Upper lobe of left lung (tissue), 6 donors: Measurements from ENCODE around the gene SCAMP5. TPM values are rescaled to one million over a fixed set of nuclear protein-coding genes. Genes with fewer than 3 reads are reported as not detected.
A peak's percentile ranks its signal among the peaks of the same experiment; 100 is the strongest.

Experiments
- ATAC-seq, 2 donors: fragments of 200-7000 bp; cut with Tn5 transposase; one replicate each; pipeline ENCODE4 v1.9.1; 2022; ENCODE audit warnings: mild to moderate bottlenecking in 2 of 2, moderate library complexity in 2 of 2; ENCODE audit not compliant: low FRiP score in 2 of 2
- DNase-seq, 2 donors: peaks; one replicate each; pipeline ENCODE4 v3.0.0-alpha.2; 2019 to 2020
- H3K27ac ChIP-seq, 4 donors: fragments of 200-600 bp; sonication (generic); one replicate each; pipeline ENCODE4 v1.5.1; 2016 to 2019
- H3K27me3 ChIP-seq, 4 donors: fragments of 200-600 bp; sonication (generic); one replicate each; pipeline ENCODE4 v1.5.1; 2017 to 2019
- H3K36me3 ChIP-seq, 4 donors: fragments of 200-600 bp; sonication (generic); one replicate each; pipeline ENCODE4 v1.5.1; 2016 to 2019
- H3K4me1 ChIP-seq, 4 donors: fragments of 200-600 bp; sonication (generic); one replicate each; pipeline ENCODE4 v1.5.1; 2018 to 2019
- H3K4me3 ChIP-seq, 4 donors: fragments of 200-600 bp; sonication (generic); one replicate each; pipeline ENCODE4 v1.5.1; 2017 to 2019; ENCODE audit warnings: mild to moderate bottlenecking in 2 of 4, moderate library complexity in 1 of 4
- H3K9me3 ChIP-seq, 4 donors: fragments of 200-600 bp; sonication (generic); one replicate each; pipeline ENCODE4 v1.5.1; 2018 to 2019
- EP300 ChIP-seq, 4 donors: sonication (generic); formaldehyde crosslinking; IDR thresholded peaks; one replicate each; pipeline ENCODE4 v1.5.1; 2017; ENCODE audit warnings: antibody characterized with exemption in 4 of 4, control low read depth in 2 of 4
- POLR2A ChIP-seq, 4 donors: fragments of 450-650 bp; IDR thresholded peaks; one replicate each; pipeline ENCODE4 v1.5.1; 2016 to 2017; ENCODE audit warnings: antibody characterized with exemption in 4 of 4, mild to moderate bottlenecking in 2 of 4
- POLR2AphosphoS5 ChIP-seq, 2 donors: sonication (generic); formaldehyde crosslinking; IDR thresholded peaks; one replicate each; pipeline ENCODE4 v1.5.1; 2017; ENCODE audit warnings: antibody characterized with exemption in 2 of 2
- WGBS, 2 donors: methylation state at CpG; one replicate each; pipeline ENCODE4 v1.1.5; 2017 to 2018; 5-methylcytosine and 5-hydroxymethylcytosine counted together
- total RNA-seq, 6 donors: library from RNA; depleted of rRNA in 4 of 6; stranded (reverse); fragments of >200 nt in 4 of 6; gene quantifications; one replicate each; pipeline versions ENCODE4 v1.1.0 to v1.2.1, GENCODE V29; 2016 to 2021
- TF ChIP-seq, protein P1 (sequence below), 6 experiments: fragments of 450-650 bp in 4 of 6; fragments of 200-600 bp in 2 of 6; sonication (generic) in 2 of 6; IDR thresholded peaks; one replicate each; pipeline ENCODE4 v1.5.1; 2016 to 2019; ENCODE audit warnings: antibody characterized with exemption in 6 of 6
- donor health status: DM: no; HTN: no; CAD: no; lungs with moderate emphysema.
- donor health status: DM: no; HTN: yes; CAD: no; lungs with severe emphysema.

SCAMP5 gene
- total RNA-seq, 6 donors from 2014 or later = 1.0 to 12.3 (median 3.0) TPM

DNA sequence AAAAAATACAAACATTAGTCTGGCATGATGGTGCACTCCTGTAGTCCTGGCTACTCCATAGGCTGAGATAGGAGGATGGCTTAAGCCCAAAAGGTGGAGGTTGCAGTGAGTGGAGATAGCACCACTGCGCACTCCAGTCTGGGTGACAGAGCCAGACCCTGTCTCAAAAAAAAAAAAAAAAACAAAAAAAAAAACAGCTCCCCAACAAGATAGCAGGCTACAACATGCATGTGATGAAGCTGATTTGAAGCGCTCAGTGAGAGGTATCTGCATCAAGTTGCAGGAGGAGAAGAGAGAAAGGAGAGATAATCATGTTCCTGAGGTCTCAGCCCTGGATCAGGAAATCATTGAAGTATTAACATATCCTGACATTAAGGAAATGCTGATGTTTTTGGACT is 27.4 kb downstream of the SCAMP5 start:
- peaks cover 12 to 35% (median 20%) of the 10 kb centered on the region in 4 donors for H3K4me1 ChIP-seq
- no peaks in the 10 kb centered on the region for H3K9me3 ChIP-seq
- H3K27me3 ChIP-seq = no peaks in the 10 kb centered on the region
- TF ChIP-seq, protein P1, sequence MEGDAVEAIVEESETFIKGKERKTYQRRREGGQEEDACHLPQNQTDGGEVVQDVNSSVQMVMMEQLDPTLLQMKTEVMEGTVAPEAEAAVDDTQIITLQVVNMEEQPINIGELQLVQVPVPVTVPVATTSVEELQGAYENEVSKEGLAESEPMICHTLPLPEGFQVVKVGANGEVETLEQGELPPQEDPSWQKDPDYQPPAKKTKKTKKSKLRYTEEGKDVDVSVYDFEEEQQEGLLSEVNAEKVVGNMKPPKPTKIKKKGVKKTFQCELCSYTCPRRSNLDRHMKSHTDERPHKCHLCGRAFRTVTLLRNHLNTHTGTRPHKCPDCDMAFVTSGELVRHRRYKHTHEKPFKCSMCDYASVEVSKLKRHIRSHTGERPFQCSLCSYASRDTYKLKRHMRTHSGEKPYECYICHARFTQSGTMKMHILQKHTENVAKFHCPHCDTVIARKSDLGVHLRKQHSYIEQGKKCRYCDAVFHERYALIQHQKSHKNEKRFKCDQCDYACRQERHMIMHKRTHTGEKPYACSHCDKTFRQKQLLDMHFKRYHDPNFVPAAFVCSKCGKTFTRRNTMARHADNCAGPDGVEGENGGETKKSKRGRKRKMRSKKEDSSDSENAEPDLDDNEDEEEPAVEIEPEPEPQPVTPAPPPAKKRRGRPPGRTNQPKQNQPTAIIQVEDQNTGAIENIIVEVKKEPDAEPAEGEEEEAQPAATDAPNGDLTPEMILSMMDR (IDR thresholded peaks at IDR 0.05) = no peak
- no peak for TF ChIP-seq POLR2AphosphoS5 (IDR thresholded peaks at IDR 0.05)
- TF ChIP-seq EP300 (IDR thresholded peaks at IDR 0.05) = no peak
- TF ChIP-seq POLR2A (IDR thresholded peaks at IDR 0.05) = no peak
- no peaks in the 10 kb centered on the region for H3K36me3 ChIP-seq
- WGBS, 2 donors = 93% methylated on average over 2 of the region's 2 CpGs
- H3K4me3 ChIP-seq = no peak overlapping the region
- ATAC-seq = no peak
- no peak for DNase-seq
- peak overlapping the region in 1 of 4 donors; percentile 90 for H3K27ac ChIP-seq

DNA sequence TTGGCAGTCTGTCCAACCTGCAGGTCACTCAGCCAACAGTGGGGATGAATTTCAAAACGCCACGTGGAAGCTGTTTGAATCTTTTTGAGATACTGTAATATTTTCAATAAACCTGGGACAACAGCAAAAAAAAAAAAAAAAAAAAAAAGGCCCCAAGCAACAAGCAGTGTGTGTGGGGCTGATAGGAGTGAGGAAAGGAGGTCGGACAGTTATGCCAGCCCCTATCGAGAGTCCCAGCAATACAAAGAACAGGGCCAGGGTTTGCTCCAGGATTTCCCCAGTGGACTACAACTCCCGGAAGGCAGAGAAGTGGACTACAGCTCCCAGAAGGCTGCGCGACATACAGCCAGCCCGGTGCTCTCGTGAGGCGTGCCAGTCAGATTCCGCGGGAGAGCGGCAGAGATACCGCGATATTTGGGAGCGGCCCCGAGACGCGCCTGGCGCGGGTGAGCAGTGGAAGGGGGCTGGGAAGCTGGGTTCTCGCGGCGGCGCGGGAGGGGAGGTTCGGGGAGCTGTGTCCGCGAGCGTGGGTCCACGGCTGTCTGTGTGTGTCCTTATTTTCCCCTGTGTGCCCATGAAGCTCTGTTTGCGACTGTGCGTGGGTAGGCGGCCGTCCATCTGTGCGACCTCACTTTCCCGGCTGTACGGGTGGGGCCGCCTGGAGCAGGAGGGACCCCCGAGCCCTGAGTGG is 28.0 kb downstream of the SCAMP5 start, which contains the start of gene PPCDC:
Gene PPCDC (plus strand): TSS at position 410 of the 691 bp plus-strand sequence. CDS start 4,729 bp downstream, outside the sequence.
- ATAC-seq (peak; percentile 96 to 99), DNase-seq (peak; percentile 97 to 99)
- Histone ChIP-seq H3K4me1 (peaks cover 12 to 37% (median 20%) of the 10 kb centered on the region in 4 donors), H3K9me3 (no peaks in the 10 kb centered on the region), H3K27ac (peak within 1 kb of the TSS; percentile 84 to 90 (median 89)), H3K4me3 (peak within 1 kb of the TSS; percentile 71 to 90 (median 80)), H3K36me3 (no peaks in the 10 kb centered on the region), H3K27me3 (no peaks in the 10 kb centered on the region)
- WGBS, 2 donors = 3 to 9% methylated on average over 15 to 39 of the region's 40 CpGs
- TF ChIP-seq POLR2AphosphoS5 (IDR thresholded peaks at IDR 0.05) = peak; percentile 90 to 92
- peak in 3 of 4 donors; percentile 61 to 96 (median 92) for TF ChIP-seq POLR2A (IDR thresholded peaks at IDR 0.05)
- TF ChIP-seq, protein P1 (IDR thresholded peaks at IDR 0.05) = peak in 2 of 6 experiments; percentile 17 to 21
- TF ChIP-seq EP300 (IDR thresholded peaks at IDR 0.05) = no peak

DNA sequence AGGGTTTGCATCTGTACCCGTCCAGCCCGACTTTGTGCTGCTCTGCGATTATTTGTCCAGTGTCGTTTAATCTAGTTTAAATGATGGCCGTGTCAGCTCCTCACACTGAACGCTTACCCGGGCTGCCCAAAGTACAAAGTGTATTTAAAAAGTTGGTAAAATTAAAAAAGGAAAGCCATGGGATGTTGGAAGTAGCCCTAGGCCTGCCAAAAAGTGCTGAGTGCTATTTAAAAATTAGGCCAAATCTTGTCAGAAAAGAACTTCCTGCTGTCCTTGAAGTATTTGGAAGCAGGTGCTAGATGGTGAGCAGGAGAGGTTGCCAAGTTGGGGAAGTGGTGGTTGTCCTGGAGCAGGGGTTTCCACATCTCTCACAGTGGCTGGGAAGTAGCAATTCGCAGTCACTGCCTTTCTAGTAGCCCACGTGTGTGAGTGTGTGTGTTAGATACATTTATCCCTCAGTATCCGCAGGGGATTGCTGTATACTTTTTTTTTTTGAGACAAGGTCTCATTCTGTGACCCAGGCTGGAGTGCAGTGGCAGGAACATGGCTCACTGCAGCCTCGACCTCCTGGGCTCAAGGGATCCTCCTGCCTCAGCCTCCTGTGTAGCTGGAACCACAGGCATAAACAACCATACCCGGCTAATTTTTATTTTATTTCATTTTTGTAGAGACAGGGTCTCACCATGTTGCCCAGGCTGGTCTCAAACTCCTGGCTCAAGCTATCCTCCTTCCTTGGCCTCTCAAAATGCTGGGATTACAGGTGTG is 28.7 kb downstream of the SCAMP5 start:
- TF ChIP-seq POLR2AphosphoS5 (IDR thresholded peaks at IDR 0.05) = no peak
- TF ChIP-seq EP300 (IDR thresholded peaks at IDR 0.05) = no peak
- TF ChIP-seq, protein P1 (IDR thresholded peaks at IDR 0.05) = no peak
- ATAC-seq = peak in 1 of 2 donors; percentile 65
- no peaks in the 10 kb centered on the region for H3K9me3 ChIP-seq
- no peaks in the 10 kb centered on the region for H3K27me3 ChIP-seq
- peak overlapping the region; percentile 71 to 90 (median 80) for H3K4me3 ChIP-seq
- peak overlapping the region; percentile 84 to 90 (median 89) for H3K27ac ChIP-seq
- H3K36me3 ChIP-seq = no peaks in the 10 kb centered on the region
- H3K4me1 ChIP-seq = peaks cover 14 to 44% (median 26%) of the 10 kb centered on the region in 4 donors
- WGBS, 2 donors = 6 to 13% methylated on average over 12 of the region's 12 CpGs
- peak in 1 of 2 donors; percentile 82 for DNase-seq

DNA sequence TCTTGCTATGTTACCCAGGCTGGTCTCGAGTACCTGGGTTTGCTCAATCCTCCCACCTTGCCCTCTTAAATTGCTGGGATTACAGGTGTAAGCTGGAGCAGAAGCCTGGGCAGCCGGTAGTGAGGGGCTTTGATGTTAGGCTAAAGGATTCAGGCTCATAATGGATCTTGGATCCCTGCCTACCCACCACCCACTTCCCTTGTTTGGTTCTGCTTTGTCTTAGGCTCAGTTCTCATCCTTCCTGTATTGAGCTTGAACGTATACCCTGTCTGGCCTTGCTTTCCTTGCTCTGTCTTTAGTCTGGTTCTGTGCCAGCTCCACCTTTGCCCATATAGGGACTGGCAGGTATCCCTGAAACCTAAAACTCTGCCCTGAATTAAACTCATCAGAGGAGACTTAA is 29.7 kb downstream of the SCAMP5 start:
- Histone ChIP-seq H3K36me3 (no peaks in the 10 kb centered on the region), H3K4me1 (peaks cover 25 to 55% (median 36%) of the 10 kb centered on the region in 4 donors), H3K9me3 (no peaks in the 10 kb centered on the region), H3K4me3 (no peak overlapping the region), H3K27ac (peak overlapping the region in 2 of 4 donors; percentile 1 to 90), H3K27me3 (no peaks in the 10 kb centered on the region)
- no peak for DNase-seq
- 39 to 47% methylated on average over 3 of the region's 3 CpGs for WGBS, 2 donors
- TF ChIP-seq POLR2A (IDR thresholded peaks at IDR 0.05) = no peak
- TF ChIP-seq, protein P1 (IDR thresholded peaks at IDR 0.05) = no peak
- TF ChIP-seq POLR2AphosphoS5 (IDR thresholded peaks at IDR 0.05) = no peak
- TF ChIP-seq EP300 (IDR thresholded peaks at IDR 0.05) = no peak
- no peak for ATAC-seq
